HS-27A (cell line): ENCODE measurements around the gene TEX9.
"Not testable (repeated sequence)": the region's sequence is repeated elsewhere in the genome, so short reads cannot be mapped to it uniquely, and the experiment has no call there.

ENCODE experiments used
- DNase-seq: peaks from one replicate; pipeline ENCODE4 v3.0.0-alpha.2; 2012; ENCODE audit warnings: low read depth, missing footprints

The TEX9 gene

GRCh38 chr15:56366211-56366610 lies 985 bp downstream of the TEX9 start:
- DNase-seq, result no peak

DNA sequence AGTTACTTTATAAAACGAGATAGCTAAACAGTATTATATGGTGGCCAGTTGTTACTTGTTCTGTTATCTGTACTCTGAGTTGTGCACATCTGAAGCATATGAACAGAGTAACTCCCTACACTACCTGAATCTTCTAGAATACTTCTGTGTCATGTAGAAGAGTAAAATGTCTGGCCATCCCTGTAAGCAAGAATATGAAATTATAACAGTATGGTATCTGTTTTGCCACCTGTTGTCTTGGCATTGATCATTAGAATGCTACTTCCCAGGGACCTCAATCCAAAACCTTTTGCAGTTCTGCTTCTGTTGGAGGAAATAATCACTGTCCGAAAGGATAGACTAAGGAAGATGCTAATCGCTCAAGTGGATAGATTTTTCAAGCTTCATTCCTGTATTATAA lies 1.9 kb downstream of the TEX9 start:
- DNase-seq, result no peak

GRCh38 chr15:56369234-56369633 lies 4.0 kb downstream of the TEX9 start:
- no peak for DNase-seq

DNA sequence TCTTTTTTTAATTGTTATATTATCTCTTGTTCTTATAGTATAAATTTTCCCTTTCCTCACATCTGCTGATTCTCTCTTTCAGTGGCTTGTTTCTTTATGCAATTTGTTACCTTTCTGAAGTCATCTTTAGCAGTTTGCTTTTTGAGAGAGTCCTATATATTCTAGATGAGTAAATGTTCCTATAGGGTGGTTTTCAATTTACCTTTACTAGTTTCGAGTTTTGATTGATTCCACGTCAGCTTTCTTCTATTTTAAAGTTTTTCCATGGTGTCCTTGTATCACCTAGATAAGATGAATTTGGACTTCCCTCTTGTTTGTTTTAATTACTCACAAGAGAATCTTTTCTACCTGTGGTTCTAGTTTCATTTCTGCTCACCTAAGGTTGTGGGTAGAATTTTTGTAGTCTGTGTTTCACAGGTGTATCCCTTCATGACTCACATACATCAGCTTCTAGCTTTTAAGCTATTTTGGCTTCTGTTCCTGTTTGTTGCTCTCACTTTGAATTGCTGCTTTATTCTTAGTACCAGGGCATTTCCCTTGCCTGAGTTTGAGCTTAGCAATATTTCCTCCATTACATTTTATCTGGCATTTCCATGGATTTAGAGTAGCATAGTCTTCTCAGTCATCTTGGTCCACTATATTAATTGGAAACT lies 6.4 kb downstream of the TEX9 start:
- no peak for DNase-seq

- DNase-seq, result not testable (repeated sequence)
These were observed 9.5 kb downstream of the TEX9 start for GRCh38 chr15:56374693-56375092.

GRCh38 chr15:56377822-56378221 lies 12.6 kb downstream of the TEX9 start:
- DNase-seq, result not testable (repeated sequence)

DNA sequence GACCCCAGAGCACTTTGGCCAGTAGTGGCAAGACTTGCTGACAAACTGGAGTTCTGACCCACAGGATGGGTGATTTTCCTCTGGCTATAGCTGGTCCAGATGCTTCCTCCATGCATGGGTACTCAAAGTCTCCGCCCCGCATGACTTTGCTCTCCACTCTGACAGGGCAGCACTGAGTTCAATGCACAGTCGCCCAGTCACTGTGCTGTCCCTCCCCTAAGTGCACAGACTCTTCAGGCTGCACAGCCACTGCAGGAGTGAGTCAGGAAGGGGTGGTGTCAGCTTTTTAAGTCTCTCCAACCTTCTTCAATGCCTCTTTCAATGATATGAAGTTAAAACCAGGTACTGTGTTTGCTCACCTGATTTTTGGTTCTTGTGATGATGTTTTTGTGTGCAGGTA lies 17.8 kb downstream of the TEX9 start:
- DNase-seq, result no peak

DNA sequence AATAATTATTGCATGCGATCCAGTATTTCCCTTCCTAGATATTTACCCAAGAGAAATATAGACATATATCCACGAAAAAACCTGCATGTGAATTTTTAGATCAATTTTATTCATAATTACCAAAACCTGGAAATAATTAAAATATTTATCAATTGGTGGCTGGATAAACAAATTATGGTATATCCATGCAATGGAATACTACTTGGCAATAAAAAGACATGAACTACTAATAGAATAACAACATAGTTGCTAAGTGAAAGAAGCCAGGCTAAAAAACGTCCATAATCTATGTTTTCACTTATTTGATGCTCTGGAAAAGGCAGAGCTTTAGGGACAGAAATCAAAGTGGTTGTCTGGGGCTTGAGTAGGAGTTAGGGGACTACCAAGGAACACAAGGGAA lies 20.7 kb downstream of the TEX9 start:
- no peak for DNase-seq

DNA sequence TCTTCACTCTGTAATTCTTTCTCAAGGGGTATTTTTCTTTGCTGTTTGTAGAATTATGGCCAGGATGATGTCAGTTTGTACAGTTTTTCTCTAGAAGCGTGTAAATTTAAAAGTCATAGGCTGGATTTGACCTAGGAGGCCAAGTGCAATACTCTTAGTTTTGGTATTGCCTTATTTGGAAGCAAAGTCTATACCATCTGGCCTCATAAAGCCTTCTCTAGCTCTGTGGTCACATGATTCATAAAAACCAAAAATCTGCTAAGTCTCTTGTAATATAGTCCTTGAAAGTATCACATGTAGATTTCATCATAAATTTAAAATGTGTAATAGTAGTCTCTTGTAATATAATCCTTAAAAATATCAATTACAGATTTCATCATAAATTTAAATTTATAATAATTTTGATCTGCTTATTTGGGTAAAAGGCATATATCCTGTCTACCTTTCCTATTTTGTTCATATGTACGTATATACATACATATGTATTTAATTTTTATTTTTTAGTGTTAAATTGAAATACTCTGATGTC lies 25.6 kb downstream of the TEX9 start:
- no peak for DNase-seq

GRCh38 chr15:56393277-56393676 lies 28.1 kb downstream of the TEX9 start:
- DNase-seq, result no peak

DNA sequence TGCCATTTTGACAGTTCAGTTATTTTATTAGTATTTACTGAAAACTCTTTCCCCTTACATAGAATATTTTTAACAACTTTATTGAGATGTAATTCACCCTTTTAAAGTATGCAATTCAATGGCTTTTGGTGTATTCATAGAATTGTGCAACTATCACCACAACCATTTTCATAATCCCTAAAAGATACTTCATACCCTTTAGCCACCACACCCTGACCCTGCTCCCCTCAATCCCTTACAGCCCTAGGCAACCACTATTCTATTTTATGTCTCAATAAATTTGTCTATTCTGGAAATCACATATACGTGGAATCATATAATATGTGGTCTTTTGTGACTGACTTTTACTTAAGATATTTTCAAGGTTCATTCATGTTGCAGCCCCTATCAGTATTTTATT lies 29.7 kb downstream of the TEX9 start:
- no peak for DNase-seq

GRCh38 chr15:56397325-56397724 lies 32.1 kb downstream of the TEX9 start:
- DNase-seq, result not testable (repeated sequence)

GRCh38 chr15:56399209-56399608 lies 34.0 kb downstream of the TEX9 start:
- DNase-seq, result not testable (repeated sequence)

GRCh38 chr15:56410721-56411120 lies 45.5 kb downstream of the TEX9 start:
- DNase-seq, result no peak

DNA sequence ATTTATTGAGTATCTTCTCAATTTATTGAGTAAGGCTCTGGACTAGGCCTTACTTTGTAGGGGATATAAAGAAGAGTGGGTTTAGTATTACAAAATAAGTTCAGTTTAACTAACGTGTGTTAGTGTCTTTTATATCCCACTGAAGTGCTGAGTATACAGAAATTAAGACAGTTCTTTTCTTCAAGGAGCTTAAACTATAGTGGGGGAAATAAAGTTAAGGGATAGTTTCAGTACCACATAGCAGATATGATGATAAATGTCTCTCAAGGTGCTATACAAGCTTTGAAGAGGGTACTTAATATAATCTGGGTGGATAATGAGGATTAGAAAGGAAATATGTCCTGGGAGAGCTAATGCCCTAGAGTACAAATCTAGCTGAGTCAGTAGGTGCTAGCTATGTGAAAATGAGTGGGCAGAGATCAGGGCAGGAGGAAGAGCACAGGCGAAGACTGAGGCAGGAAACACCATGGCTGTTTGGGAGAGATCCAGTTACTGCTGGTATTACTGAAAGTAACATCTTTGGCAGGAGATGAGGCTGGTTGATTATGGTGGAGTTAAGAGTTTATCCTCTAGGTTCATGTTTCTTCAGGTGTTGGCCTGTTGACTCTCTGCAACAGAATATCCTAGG lies 46.0 kb downstream of the TEX9 start:
- no peak for DNase-seq

- not testable (repeated sequence) for DNase-seq
These were observed 48.0 kb downstream of the TEX9 start for GRCh38 chr15:56413114-56413733.

GRCh38 chr15:56425276-56425675 lies 60.0 kb downstream of the TEX9 start:
- DNase-seq, result no peak

- DNase-seq, result no peak
These were observed 60.8 kb downstream of the TEX9 start for GRCh38 chr15:56425976-56426375.

- peak; percentile 5 for DNase-seq
These were observed 63.7 kb downstream of the TEX9 start for GRCh38 chr15:56428821-56429458.

GRCh38 chr15:56432304-56432703 lies 67.1 kb downstream of the TEX9 start:
- no peak for DNase-seq

DNA sequence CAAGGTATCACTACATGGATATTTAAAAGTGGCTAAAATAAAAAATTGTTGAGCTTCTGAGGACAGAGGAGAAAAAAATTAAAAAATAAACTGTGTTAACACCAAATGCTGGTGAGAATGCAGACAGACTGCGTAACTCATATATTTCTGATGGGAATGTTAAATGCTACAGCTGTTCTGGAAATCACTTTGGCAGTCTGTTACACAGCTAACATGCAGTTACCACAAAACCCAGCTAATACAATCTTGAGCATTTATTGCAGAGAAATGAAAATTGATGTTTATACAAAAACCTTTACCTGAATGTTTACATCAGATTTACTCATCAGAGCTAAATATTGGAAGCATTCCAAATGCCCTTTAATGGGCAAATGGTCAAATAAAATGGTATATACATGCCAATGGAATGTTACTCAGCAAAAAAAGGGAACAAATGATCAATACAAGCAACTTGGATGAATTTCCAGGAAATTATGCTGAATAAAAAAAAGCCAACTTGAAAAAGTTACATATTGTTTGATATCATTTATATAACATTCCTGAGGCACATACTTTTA lies 75.1 kb downstream of the TEX9 start:
- no peak for DNase-seq

DNA sequence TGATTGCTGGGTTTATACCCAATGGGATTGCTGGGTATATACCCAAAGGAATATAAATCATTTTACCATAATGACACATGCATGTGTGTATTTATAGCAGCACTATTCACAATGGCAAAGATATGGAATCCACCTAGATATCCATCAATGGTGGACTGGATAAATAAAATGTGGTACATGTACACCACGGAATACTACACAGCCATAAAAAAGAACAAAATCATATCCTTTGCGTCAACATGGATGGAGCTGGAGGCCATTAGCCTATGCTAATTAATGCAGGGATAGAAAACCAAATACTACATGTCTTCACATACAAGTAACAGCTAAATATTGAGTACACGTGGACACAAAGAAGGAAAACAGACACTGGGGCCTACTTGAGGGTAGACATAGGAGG lies 77.1 kb downstream of the TEX9 start:
- DNase-seq, result no peak

GRCh38 chr15:56445746-56446145 lies 80.5 kb downstream of the TEX9 start:
- no peak for DNase-seq
